Mucosa of descending colon (tissue), 3 donors: ENCODE data around the gene AOAH. TPM values are rescaled to one million over a fixed set of nuclear protein-coding genes. Genes with fewer than 3 reads are reported as not detected.
"Not testable (repeated sequence)": the region's sequence is repeated elsewhere in the genome, so short reads cannot be mapped to it uniquely, and the experiment has no call there.

Experiments used
- ATAC-seq: fragments of 200-7000 bp; cut with Tn5 transposase; one replicate; pipeline ENCODE4 v1.9.1; 2020; ENCODE audit warnings: mild to moderate bottlenecking, moderate library complexity
- DNase-seq, 3 donors: peaks; one replicate each; pipeline ENCODE4 v3.0.0-alpha.2; 2020
- H3K36me3 ChIP-seq: fragments of 200-600 bp; one replicate; pipeline ENCODE4 v1.8.0; 2021; ENCODE audit warnings: low read depth, mild to moderate bottlenecking
- H3K4me1 ChIP-seq: fragments of 200-600 bp; one replicate; pipeline ENCODE4 v1.8.0; 2021; ENCODE audit warnings: low read depth, mild to moderate bottlenecking
- H3K4me3 ChIP-seq: fragments of 200-600 bp; one replicate; pipeline ENCODE4 v1.8.0; 2021; ENCODE audit warnings: mild to moderate bottlenecking
- H3K9me3 ChIP-seq: fragments of 200-600 bp; one replicate; pipeline ENCODE4 v1.8.0; 2021; ENCODE audit warnings: mild to moderate bottlenecking
- intact Hi-C, 2 donors: fragments of 100-400 bp; cut with DNase I in 1 of 2; cut with micrococcal nuclease in 1 of 2; formaldehyde crosslinking; loops; one replicate each; pipeline versions ENCODE4 v1.11.0 to v1.11.1; 2022; cut with DNase I, micrococcal nuclease
- total RNA-seq, 3 donors: library from RNA; stranded (reverse); fragmentation: NEBNext Ultra II Directional in 2 of 3; extraction: Animal tissue kit (Norgen Biotek cat#: 25700) in 2 of 3; gene quantifications; one replicate each; pipeline versions ENCODE4 v1.2.1 to v1.2.4, GENCODE V29; 2021 to 2023
- TF ChIP-seq, protein P1 (sequence below): fragments of 200-600 bp; IDR thresholded peaks from one replicate; pipeline ENCODE4 v1.8.0; 2022; ENCODE audit warnings: antibody characterized with exemption, mild to moderate bottlenecking
- donor health status: DM: no; HTN: no; CAD: no; lungs with moderate emphysema.
- donor health status: DM: no; HTN: no; CAD: no.
- donor health status: DM: no; HTN: yes; CAD: no.

AOAH gene
- total RNA-seq, 3 donors from 2014 or later, result 15.7 to 36.1 (median 28.8) TPM

DNA sequence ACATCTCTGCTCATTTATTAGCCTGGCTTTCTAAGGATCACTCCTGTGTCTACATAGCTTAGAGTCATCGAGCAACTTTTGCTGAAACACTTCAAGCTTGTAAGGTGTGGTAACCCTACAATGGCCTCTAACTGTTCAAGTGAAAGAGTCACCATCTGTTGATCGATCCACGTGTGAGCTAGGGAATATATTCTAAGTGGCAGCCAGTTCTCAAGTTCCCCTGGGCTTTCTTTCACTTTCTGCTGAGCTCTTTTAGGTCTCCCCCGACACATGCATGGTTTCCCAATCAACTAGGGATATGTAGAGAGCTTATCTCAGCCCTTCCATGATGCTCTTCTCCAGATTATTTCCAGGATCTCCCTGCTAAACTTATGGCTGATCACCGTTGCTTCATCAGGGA, 15.5 kb downstream of the AOAH start:
- TF ChIP-seq, protein P1, sequence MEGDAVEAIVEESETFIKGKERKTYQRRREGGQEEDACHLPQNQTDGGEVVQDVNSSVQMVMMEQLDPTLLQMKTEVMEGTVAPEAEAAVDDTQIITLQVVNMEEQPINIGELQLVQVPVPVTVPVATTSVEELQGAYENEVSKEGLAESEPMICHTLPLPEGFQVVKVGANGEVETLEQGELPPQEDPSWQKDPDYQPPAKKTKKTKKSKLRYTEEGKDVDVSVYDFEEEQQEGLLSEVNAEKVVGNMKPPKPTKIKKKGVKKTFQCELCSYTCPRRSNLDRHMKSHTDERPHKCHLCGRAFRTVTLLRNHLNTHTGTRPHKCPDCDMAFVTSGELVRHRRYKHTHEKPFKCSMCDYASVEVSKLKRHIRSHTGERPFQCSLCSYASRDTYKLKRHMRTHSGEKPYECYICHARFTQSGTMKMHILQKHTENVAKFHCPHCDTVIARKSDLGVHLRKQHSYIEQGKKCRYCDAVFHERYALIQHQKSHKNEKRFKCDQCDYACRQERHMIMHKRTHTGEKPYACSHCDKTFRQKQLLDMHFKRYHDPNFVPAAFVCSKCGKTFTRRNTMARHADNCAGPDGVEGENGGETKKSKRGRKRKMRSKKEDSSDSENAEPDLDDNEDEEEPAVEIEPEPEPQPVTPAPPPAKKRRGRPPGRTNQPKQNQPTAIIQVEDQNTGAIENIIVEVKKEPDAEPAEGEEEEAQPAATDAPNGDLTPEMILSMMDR, result no peak
- Histone ChIP-seq H3K4me3 (no peak overlapping the region), H3K9me3 (peaks cover 4% of the 10 kb centered on the region), H3K4me1 (peaks cover 5% of the 10 kb centered on the region), H3K36me3 (no peaks in the 10 kb centered on the region)
- intact Hi-C loops, result no loop called here
- ATAC-seq, result peak; percentile 18
- no peak for DNase-seq

DNA sequence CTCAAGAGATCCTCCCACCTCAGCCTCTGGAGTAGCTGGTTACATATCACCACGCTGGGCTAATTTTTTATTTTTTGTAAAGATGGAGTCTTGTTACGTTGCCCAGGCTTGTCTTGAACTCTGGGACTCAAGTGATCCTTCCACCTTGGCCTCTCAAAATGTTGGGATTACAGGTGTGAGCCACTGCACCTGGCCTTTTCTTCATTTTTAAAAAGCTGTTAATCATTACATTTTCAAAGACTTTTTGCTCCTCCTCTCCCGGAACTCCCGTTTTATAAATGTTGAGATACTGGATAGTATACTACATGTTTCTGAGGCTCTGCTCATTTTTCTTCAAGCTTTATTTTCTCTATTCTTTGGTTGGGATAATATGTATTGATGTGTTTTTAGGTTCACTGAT, 16.4 kb downstream of the AOAH start:
- H3K4me3 ChIP-seq, result no peak overlapping the region
- DNase-seq, result no peak
- intact Hi-C loops, result no loop called here
- ATAC-seq, result peak; percentile 62
- peaks cover 4% of the 10 kb centered on the region for H3K9me3 ChIP-seq
- TF ChIP-seq, protein P1, result no peak
- H3K36me3 ChIP-seq, result no peaks in the 10 kb centered on the region
- H3K4me1 ChIP-seq, result peaks cover 5% of the 10 kb centered on the region

DNA sequence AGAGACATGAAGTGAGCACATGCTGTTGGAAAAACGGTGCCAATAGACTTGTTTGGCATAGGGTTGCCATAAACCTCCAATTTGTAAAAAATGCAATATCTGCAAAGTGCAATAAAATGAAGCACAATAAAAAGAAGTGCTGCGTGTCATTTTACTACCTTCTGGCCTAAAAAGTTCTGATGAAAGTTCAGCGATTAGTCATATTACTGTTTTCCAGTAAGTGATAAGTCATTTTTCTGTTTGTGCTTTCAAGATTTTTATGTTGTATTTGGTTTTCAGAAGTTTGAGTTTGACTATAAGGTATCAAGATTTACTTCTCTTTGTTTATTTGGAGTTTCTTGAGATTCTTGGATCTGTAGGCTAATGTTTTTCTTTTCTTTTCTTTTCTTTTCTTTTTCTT, 16.8 kb downstream of the AOAH start:
- peaks cover 5% of the 10 kb centered on the region for H3K4me1 ChIP-seq
- peaks cover 4% of the 10 kb centered on the region for H3K9me3 ChIP-seq
- TF ChIP-seq, protein P1, result no peak
- no peaks in the 10 kb centered on the region for H3K36me3 ChIP-seq
- DNase-seq (no peak), ATAC-seq (peak; percentile 36)
- intact Hi-C loops, result no loop called here
- no peak overlapping the region for H3K4me3 ChIP-seq

DNA sequence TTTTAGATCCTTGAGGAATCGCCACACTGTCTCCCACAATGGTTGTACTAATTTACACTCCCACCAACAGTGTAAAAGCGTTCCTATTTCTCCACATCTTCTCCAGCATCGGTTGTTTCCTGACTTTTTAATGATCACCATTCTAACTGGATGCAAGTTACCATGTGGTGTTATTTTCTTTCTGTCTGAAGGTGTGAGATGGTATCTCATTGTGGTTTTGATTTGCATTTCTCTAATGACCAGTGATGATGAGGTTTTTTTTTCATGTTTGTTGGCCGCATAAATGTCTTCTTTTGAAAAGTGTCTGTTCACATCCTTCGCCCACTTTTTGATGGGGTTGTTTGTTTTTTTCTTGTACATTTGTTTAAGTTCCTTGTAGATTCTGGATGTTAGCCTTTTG, 20.4 kb downstream of the AOAH start:
- H3K36me3 ChIP-seq, H3K9me3 ChIP-seq, H3K4me3 ChIP-seq, ATAC-seq, DNase-seq, intact Hi-C loops, H3K4me1 ChIP-seq: not testable (repeated sequence)

DNA sequence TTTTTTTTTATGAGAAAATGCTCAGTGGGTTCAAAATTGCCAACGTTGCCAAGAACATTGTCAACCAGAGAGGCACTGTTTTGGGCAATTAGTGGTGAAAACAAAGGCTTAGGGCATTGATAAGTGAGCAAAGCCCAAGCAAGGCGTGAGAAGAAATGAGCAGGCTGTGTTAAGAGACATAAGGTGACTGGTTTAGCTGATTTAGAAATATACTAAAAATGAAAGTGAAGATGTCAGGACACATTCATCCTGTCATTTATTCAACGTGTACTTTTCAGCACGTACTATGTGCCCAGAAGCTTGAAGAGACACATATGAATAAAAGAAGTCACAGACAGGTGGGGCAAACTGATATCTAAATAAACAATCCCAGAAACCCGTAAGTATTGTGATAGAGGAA, 31.8 kb downstream of the AOAH start:
- H3K36me3 ChIP-seq, result no peaks in the 10 kb centered on the region
- ATAC-seq, result peak; percentile 21
- no peaks in the 10 kb centered on the region for H3K4me1 ChIP-seq
- TF ChIP-seq, protein P1, result no peak
- intact Hi-C loops, result no loop called here
- H3K4me3 ChIP-seq, result no peak overlapping the region
- DNase-seq, result no peak
- no peaks in the 10 kb centered on the region for H3K9me3 ChIP-seq

DNA sequence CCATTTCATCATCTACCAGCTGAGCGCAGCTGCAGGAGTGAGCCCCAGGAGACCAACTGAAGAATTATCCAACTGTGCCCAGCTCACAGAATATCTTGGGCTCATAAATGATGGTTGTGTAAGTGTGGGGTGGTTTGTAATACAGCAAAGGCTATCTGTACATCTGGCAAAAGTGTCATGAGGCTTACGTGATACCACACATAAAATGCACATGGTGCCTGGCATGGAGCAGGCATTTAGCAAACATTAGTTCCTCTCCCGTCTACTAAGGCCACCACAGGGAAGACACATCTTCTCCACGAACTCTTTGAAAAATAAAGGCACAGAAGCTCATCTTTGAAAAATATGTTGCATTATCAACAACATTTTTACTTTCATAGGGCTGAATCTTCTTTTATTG, 32.3 kb downstream of the AOAH start:
- TF ChIP-seq, protein P1, result no peak

More for the DNA sequence above, 32.3 kb downstream of the AOAH start:
- no peaks in the 10 kb centered on the region for H3K4me1 ChIP-seq
- H3K36me3 ChIP-seq, result no peaks in the 10 kb centered on the region
- no peak for DNase-seq
- intact Hi-C loops, result no loop called here
- ATAC-seq, result no peak
- H3K9me3 ChIP-seq, result no peaks in the 10 kb centered on the region
- no peak overlapping the region for H3K4me3 ChIP-seq
